Choroid plexus epithelial cell (primary cell): ENCODE data around the gene ALG11.
"Not testable (repeated sequence)": the region's sequence is repeated elsewhere in the genome, so short reads cannot be mapped to it uniquely, and the experiment has no call there.

Experiments
- DNase-seq: peaks from one replicate; pipeline ENCODE4 v3.0.0-alpha.2; 2010; ENCODE audit warnings: low read depth
- H3K4me3 ChIP-seq: 2 replicates; pipeline ENCODE4 v1.5.1; 2011; ENCODE audit warnings: low read depth, mild to moderate bottlenecking, control low read depth, low read length, moderate library complexity
- TF ChIP-seq, protein P1 (sequence below): conservative IDR thresholded peaks from 2 replicates; pipeline ENCODE4 v1.5.1; 2011; ENCODE audit warnings: low read depth, mild to moderate bottlenecking, control low read depth, inconsistent platforms, low read length, moderate library complexity

Gene ALG11

GRCh38 chr13:51974482-51974881, 37.7 kb upstream of the ALG11 start:
- DNase-seq: no peak
- TF ChIP-seq, protein P1, sequence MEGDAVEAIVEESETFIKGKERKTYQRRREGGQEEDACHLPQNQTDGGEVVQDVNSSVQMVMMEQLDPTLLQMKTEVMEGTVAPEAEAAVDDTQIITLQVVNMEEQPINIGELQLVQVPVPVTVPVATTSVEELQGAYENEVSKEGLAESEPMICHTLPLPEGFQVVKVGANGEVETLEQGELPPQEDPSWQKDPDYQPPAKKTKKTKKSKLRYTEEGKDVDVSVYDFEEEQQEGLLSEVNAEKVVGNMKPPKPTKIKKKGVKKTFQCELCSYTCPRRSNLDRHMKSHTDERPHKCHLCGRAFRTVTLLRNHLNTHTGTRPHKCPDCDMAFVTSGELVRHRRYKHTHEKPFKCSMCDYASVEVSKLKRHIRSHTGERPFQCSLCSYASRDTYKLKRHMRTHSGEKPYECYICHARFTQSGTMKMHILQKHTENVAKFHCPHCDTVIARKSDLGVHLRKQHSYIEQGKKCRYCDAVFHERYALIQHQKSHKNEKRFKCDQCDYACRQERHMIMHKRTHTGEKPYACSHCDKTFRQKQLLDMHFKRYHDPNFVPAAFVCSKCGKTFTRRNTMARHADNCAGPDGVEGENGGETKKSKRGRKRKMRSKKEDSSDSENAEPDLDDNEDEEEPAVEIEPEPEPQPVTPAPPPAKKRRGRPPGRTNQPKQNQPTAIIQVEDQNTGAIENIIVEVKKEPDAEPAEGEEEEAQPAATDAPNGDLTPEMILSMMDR: no peak

DNA sequence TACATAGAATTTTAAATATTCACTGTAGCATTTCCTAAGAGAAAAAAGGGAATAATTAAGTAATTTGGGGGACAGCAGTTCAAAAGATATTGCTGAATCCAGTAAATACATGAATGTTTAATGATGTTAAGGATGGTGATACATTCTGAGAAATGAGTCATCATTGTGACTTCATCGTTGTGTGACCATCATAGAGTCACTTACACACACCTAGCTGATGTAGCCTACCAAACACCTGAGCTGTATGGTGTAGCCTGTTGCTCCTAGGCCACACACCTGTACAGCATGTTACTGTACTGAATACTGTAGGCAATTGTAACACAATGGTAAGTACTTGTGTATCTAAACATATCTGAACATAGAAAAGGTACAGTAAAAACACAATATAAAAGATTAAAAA, 35.8 kb upstream of the ALG11 start:
- no peak for DNase-seq
- TF ChIP-seq, protein P1: no peak
- no peak overlapping the region for H3K4me3 ChIP-seq

More at GRCh38 chr13:51974482-51974881, 37.7 kb upstream of the ALG11 start:
- no peak overlapping the region for H3K4me3 ChIP-seq

DNA sequence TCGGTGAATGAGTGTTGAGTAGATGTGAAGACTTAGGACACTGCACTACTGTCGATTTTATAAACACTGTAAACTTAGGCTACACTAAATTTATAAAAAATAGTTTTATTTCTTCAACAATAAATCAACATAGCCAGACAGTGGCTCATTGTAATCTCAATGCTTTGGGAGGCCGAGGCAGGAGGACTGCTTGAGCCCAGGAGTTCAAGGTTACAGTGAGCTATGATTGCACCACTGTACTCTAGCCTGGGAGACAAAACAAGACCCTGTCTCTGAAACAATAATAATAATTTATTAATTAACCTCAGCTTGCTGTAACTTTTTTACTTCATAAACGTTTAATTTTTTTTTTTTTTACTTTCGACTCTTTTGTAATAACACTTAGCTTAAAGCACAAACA, 35.3 kb upstream of the ALG11 start:
- no peak for DNase-seq
- TF ChIP-seq, protein P1: no peak
- no peak overlapping the region for H3K4me3 ChIP-seq

GRCh38 chr13:51977625-51978024, 34.6 kb upstream of the ALG11 start:
- H3K4me3 ChIP-seq: no peak overlapping the region
- DNase-seq: no peak
- TF ChIP-seq, protein P1: no peak

- TF ChIP-seq, protein P1: no peak
- DNase-seq: peak; percentile 17
- no peak overlapping the region for H3K4me3 ChIP-seq
Measured at GRCh38 chr13:51978796-51979556, 33.2 kb upstream of the ALG11 start.

DNA sequence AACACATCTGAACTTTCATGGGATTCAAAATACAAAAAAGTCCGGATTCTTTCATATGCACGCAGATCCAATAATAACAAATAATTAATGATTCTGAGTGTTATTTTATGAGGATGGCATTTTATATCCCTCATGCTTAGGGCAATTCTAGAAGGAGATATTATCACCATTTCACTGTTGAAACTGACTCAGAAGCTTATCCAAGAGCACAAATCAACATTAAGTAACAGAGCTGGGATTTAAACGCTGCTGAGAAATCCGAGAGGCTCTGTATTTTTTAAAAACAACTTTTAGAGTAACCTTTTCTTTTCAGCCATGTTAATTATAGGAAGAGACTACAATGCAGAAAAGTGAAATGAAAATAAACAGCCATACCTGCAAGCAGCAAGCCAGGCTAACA, 31.3 kb upstream of the ALG11 start:
- TF ChIP-seq, protein P1: no peak
- DNase-seq: no peak
- no peak overlapping the region for H3K4me3 ChIP-seq

- TF ChIP-seq, protein P1: no peak
- no peak overlapping the region for H3K4me3 ChIP-seq
- peak; percentile 67 for DNase-seq
Measured at GRCh38 chr13:51981355-51981754, 30.8 kb upstream of the ALG11 start.

DNA sequence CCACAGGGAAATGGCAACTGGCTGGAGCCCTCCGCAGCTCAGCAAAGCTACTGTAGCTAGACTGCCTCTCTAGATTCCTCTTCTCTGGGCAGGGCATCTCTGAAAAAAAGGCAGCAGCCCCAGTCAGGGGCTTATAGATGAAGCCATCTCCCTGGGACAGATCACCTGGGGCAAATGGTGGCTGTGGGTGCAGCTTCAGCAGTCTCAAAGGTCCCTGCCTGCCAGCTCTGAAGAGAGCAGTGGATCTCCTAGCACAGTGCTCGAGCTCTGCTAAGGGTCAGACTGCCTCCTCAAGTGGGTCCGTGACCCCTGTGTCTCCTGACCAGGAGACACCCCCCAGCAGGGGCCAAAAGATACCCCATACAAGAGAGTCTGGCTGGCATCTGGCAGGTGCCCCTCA, 28.9 kb upstream of the ALG11 start:
- DNase-seq, H3K4me3 ChIP-seq: not testable (repeated sequence)

DNA sequence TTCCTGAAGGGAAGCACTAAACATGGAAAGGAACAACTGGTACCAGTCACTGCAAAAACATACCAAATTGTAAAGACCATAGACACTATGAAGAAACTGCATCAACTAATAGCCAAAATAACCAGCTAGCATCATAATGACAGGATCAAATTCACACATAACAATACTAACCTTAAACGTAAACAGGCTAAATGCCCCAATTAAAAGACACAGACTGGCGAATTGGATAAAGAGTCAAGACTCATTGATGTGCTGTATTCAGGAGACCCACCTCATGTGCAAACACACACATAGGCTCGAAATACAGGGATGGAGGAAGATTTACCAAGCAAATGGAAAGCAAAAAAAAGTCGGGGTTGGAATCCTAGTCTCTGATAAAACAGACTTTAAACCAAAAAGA, 27.3 kb upstream of the ALG11 start:
- DNase-seq, H3K4me3 ChIP-seq: not testable (repeated sequence)
